ENCODE results near the gene STXBP6.

The STXBP6 gene

DNA sequence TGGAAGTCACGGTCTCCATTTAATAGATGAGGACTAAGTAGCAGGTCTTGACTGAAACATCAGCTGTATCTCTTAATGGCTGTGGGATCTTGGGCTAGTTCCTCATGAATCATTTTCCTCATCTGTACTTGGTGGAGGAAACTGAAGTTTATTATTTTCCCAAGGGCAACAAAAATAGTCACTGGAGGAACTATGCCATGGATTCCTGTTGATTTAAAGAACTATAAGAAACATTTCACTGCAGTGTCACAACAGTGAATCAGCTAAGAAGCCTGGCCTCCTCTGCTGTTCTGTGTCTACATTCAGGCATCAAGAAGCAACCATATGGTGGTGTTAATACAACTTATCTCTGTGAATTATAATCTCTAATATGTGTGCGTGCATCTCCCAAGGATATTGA is 200.5 kb downstream of the STXBP6 start:
- H3K4me3 ChIP-seq (ENCODE audit: low read length): no peak overlapping the region
- no peak for DNase-seq (ENCODE audit: low read depth)
- TF ChIP-seq, protein P1, sequence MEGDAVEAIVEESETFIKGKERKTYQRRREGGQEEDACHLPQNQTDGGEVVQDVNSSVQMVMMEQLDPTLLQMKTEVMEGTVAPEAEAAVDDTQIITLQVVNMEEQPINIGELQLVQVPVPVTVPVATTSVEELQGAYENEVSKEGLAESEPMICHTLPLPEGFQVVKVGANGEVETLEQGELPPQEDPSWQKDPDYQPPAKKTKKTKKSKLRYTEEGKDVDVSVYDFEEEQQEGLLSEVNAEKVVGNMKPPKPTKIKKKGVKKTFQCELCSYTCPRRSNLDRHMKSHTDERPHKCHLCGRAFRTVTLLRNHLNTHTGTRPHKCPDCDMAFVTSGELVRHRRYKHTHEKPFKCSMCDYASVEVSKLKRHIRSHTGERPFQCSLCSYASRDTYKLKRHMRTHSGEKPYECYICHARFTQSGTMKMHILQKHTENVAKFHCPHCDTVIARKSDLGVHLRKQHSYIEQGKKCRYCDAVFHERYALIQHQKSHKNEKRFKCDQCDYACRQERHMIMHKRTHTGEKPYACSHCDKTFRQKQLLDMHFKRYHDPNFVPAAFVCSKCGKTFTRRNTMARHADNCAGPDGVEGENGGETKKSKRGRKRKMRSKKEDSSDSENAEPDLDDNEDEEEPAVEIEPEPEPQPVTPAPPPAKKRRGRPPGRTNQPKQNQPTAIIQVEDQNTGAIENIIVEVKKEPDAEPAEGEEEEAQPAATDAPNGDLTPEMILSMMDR (IDR thresholded peaks at IDR 0.05; ENCODE audit: insufficient read depth, low read depth, low read length, missing control alignments): no peak

DNA sequence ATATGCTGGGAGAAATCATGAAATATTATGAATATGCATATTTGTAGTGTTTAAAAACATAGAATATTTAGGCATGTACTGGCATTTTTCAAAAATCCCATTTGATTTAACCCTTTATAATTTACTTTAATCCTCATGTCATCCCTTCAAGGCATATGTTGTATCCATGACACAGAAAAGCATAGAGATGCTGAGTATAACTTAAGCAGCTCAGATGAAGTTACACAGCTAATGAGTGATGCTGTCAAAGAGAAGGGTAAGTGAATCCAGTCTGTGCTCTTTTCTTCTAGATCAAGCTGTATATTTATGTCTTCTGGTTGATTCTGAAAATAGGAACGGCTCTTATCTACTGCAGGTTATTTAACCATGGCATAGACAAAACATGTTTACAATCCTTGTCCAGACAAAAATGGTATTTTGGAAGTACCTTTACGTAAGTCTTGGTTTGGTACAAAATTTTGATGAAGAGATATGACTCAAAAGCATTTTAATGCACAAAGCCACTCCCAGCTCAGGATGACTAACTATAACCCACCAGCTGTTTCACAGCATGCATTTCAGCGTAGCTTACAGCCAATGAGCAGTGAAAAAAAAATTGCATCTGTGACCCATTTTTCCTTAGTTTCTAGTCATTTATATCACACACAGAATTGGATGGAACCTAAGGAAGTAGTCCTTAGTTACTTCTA is 201.7 kb downstream of the STXBP6 start:
- TF ChIP-seq, protein P1 (IDR thresholded peaks at IDR 0.05; ENCODE audit: insufficient read depth, low read depth, low read length, missing control alignments): no peak
- DNase-seq (ENCODE audit: low read depth): no peak

DNA sequence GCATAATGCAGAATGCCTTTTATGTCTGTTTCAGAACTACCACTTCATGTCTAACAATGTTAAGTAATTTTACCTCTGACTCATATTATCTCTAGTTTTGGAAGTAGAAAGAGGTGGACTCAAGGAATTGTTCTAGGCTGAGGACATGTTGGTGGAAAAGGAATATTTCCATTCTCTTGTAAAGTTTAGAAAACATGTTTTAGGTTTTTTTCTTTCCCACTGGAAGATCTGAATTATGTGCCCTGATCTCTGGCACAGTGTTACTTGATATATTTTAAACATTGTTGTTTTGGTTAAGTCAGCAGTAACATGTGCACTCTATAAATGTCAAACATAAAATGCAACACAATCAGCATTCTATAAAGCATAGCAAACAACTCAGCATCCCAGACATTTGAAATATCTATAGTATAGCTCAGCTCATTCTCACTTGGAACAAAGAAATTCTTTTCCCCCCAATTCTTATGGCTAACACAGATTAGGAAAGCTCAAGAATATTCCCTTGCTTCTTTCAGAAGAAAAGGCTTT is 202.3 kb downstream of the STXBP6 start:
- H3K4me3 ChIP-seq (ENCODE audit: low read length): no peak overlapping the region
- TF ChIP-seq, protein P1 (IDR thresholded peaks at IDR 0.05; ENCODE audit: insufficient read depth, low read depth, low read length, missing control alignments): no peak
- DNase-seq (ENCODE audit: low read depth): no peak

More for the DNA sequence above, 201.7 kb downstream of the STXBP6 start:
- no peak overlapping the region for H3K4me3 ChIP-seq (ENCODE audit: low read length)

DNA sequence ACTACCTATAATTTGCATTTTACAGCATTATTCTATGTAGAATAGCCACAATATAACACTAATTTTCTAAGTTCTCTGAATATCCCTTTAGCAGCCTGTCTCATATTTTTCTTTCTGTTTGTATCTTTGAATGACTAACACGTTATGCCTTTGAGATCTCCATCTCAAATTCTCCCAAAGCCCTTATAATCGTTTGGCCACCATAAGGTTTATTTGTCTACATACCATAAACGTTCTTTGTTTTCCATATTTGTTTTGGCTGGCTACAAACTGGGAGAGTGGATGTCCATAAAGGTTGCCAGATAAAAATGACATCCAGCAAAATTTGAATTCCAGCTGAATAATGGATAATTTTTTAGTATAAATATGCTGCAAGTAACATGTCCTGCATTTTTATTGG is 203.7 kb downstream of the STXBP6 start:
- TF ChIP-seq, protein P1 (IDR thresholded peaks at IDR 0.05; ENCODE audit: insufficient read depth, low read depth, low read length, missing control alignments): no peak
- DNase-seq (ENCODE audit: low read depth): no peak
- no peak overlapping the region for H3K4me3 ChIP-seq (ENCODE audit: low read length)

DNA sequence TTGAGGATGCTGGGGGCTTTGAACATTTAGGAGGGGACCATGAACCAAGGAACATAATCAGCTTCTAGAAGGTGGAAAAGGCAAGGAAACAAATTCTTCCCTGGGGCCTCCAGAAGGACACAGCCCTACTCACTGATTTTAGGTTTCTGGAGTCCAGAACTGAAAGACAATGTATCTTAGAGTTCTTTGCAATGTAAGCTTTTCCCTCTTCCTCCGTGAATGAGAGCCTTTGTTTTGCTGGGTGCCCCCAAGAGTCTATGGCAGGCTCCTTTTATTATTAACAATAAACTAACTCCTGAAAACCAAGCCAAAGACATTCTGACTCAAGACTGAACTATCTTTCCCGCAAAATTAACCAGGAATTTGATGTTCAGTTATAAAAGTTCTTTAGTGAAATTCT is 204.1 kb downstream of the STXBP6 start:
- H3K4me3 ChIP-seq (ENCODE audit: low read length): no peak overlapping the region
- DNase-seq (ENCODE audit: low read depth): no peak
- TF ChIP-seq, protein P1 (IDR thresholded peaks at IDR 0.05; ENCODE audit: insufficient read depth, low read depth, low read length, missing control alignments): no peak

DNA sequence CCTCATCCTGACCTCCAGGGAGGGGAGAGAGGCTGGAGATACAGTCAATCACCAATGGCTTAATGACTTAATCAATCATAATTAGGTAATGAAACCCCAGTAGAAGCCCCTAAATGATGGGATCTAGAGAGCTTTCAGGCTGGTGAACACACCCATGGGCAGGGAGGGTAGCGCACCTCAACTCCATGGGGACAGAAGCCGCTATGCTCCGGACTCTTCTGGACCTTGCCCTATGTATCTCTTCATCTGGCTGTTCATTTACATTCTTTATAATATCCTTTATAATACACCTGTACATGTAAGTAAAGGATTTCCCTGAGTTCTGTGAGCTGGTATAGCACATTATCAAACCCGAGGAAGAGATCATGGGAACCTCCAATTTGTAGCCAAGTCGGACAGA is 205.9 kb downstream of the STXBP6 start:
- DNase-seq (ENCODE audit: low read depth): no peak
- TF ChIP-seq, protein P1 (IDR thresholded peaks at IDR 0.05; ENCODE audit: insufficient read depth, low read depth, low read length, missing control alignments): no peak

DNA sequence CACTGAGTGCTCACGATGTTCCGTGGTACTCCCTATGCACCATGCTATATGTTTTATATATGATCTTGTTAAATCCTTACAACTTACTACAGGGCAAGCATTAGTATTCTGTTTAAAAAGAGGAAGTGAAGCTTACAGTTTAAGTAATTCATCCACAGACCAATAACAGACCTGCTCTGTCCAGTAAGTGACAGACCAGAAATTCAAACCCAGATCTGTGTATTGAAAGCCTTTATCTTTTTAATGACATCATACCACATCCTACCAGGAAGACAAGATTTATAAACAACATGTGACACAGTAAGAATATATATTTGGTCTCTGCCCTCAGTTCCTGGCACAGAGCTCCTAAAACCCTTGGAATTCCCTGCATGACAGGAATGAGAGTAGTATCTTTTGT is 206.5 kb downstream of the STXBP6 start:
- TF ChIP-seq, protein P1 (IDR thresholded peaks at IDR 0.05; ENCODE audit: insufficient read depth, low read depth, low read length, missing control alignments): no peak
- DNase-seq (ENCODE audit: low read depth): no peak
- H3K4me3 ChIP-seq (ENCODE audit: low read length): no peak overlapping the region

More for the DNA sequence above, 205.9 kb downstream of the STXBP6 start:
- no peak overlapping the region for H3K4me3 ChIP-seq (ENCODE audit: low read length)
